Measurements from ENCODE around the gene CYS1. TPM values are rescaled to one million over a fixed set of nuclear protein-coding genes. Genes with fewer than 3 reads are reported as not detected.

Gene CYS1
- total and polyA plus RNA-seq, 2 of the 8 experiments (the other 6 are each of a cell fraction or from before 2014, with no cell fraction given): 0.09 to 0.13 TPM

DNA sequence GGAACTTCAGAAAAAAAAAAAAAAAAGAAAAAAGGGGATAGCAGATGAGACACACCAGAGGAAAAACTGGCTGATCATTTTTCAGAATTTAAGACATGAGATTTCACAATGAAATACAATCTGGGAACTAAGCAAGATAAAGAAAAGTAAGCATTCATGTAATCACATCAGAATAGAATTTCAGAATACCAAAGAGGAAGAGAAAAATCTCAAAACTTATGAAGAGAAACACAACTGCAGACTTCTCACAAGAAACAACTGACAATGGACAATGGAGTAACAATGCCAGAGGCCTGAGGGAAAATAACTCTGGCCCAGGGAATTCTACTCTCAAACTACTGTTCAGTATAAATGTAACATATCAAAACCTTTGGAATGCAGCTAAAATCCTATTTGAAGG lies 29.1 kb upstream of the CYS1 start:
- CTCF ChIA-PET (ENCODE audit: partially characterized antibody): interaction anchor here (1.6 kb wide), 1 partner anchor 13 kb away, joined by 4 read pairs; no protein-coding TSS in a partner anchor
- no peaks in the 10 kb centered on the region for H3K23me2 ChIP-seq (ENCODE audit: low read depth, low read length)
- no peak overlapping the region for H2BK120ac ChIP-seq (replicated peaks; ENCODE audit: low read depth, low read length)
- H3K36me3 ChIP-seq (ENCODE audit: control insufficient read depth in 2 of 4, insufficient read depth in 4 of 4, low read length in 3 of 4): no peaks in the 10 kb centered on the region
- no peaks in the 10 kb centered on the region for H3K79me1 ChIP-seq (ENCODE audit: low read depth, low read length)
- no peaks in the 10 kb centered on the region for H3K27me3 ChIP-seq (replicated peaks in 1 of 4; ENCODE audit: control insufficient read depth in 3 of 4, extremely low read depth in 1 of 4, insufficient read depth in 3 of 4, low read length in 3 of 4)
- FAIRE-seq (no peak), DNase-seq (ENCODE audit: low read depth in 1 of 2, low spot score in 2 of 2) (no peak)
- H4K91ac ChIP-seq (replicated peaks; ENCODE audit: insufficient read length, low read length): no peak overlapping the region
- no peak overlapping the region for H2BK12ac ChIP-seq (ENCODE audit: low read depth, low read length)
- no peak overlapping the region for H3K4ac ChIP-seq (replicated peaks; ENCODE audit: insufficient read length, low read depth, low read length)
- H3K4me1 ChIP-seq (replicated peaks in 1 of 4; ENCODE audit: control insufficient read depth in 3 of 4, insufficient read depth in 4 of 4, low read length in 3 of 4): no peaks in the 10 kb centered on the region
- no peak overlapping the region for H2BK20ac ChIP-seq (ENCODE audit: low read length)
- H3K56ac ChIP-seq (replicated peaks; ENCODE audit: insufficient read length, low read depth, low read length): no peak overlapping the region
- H4K5ac ChIP-seq (ENCODE audit: insufficient read length, low read depth, low read length): no peak overlapping the region
- H3K27ac ChIP-seq (ENCODE audit: low read depth, low read length): no peak overlapping the region
- H3K14ac ChIP-seq (ENCODE audit: insufficient read length): no peak overlapping the region
- no peaks in the 10 kb centered on the region for H3K79me2 ChIP-seq (ENCODE audit: control insufficient read depth in 1 of 2, insufficient read depth in 2 of 2, low read length in 2 of 2)
- peaks cover 4 to 7% of the 10 kb centered on the region in 2 experiments; a peak in 1 of 4 replicates for H3K9me3 ChIP-seq (ENCODE audit: insufficient read depth in 2 of 2, low read depth in 1 of 2, low read length in 1 of 2)
- no peak overlapping the region for H2AK5ac ChIP-seq (ENCODE audit: low read depth, low read length)
- H3K4me2 ChIP-seq (ENCODE audit: insufficient read depth in 1 of 2, low read depth in 2 of 2, low read length in 2 of 2): no peak overlapping the region
- no peaks in the 10 kb centered on the region for H4K20me1 ChIP-seq (replicated peaks in 1 of 2; ENCODE audit: control insufficient read depth in 1 of 2, insufficient read depth in 2 of 2, low read length in 2 of 2)
- no peak overlapping the region for H3K23ac ChIP-seq (ENCODE audit: insufficient read length)
- H2AFZ ChIP-seq (ENCODE audit: low read length): no peak overlapping the region
- H3K9ac ChIP-seq (replicated peaks in 1 of 4; ENCODE audit: extremely low read depth in 1 of 4, low read depth in 3 of 4, low read length in 3 of 4): no peak overlapping the region
- no peak overlapping the region for H2BK15ac ChIP-seq (ENCODE audit: low read length)
- H4K8ac ChIP-seq (ENCODE audit: extremely low read depth, insufficient read depth, low read length): no peak overlapping the region
- H2BK5ac ChIP-seq (ENCODE audit: low read depth, low read length): no peak overlapping the region
- H3K18ac ChIP-seq (ENCODE audit: extremely low read depth, low read length): no peak overlapping the region
- POLR2A ChIA-PET (ENCODE audit: partially characterized antibody): interaction anchor here (1.4 kb wide), 1 partner anchor 12 kb away, joined by 3 read pairs; no protein-coding TSS in a partner anchor
- no peak overlapping the region for H3K4me3 ChIP-seq (ENCODE audit: extremely low read depth in 1 of 4, insufficient read depth in 2 of 4, low read depth in 3 of 4, low read length in 4 of 4)
- no peak for TF ChIP-seq NRF1 (IDR thresholded peaks at IDR 0.05; ENCODE audit: low read depth, low read length)
- no peak for TF ChIP-seq ASH2L (IDR thresholded peaks at IDR 0.05; ENCODE audit: low read length)
- TF ChIP-seq HDAC2 (IDR thresholded peaks at IDR 0.05; ENCODE audit: borderline replicate concordance in 1 of 2, low read depth in 2 of 2, low read length in 2 of 2): no peak
- TF ChIP-seq, protein P1, sequence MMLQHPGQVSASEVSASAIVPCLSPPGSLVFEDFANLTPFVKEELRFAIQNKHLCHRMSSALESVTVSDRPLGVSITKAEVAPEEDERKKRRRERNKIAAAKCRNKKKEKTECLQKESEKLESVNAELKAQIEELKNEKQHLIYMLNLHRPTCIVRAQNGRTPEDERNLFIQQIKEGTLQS (IDR thresholded peaks at IDR 0.05; ENCODE audit: insufficient read depth, low read depth, low read length): no peak
- no peak for TF ChIP-seq SUZ12 (IDR thresholded peaks at IDR 0.05; ENCODE audit: low read length)
- TF ChIP-seq SP1 (IDR thresholded peaks at IDR 0.05; ENCODE audit: low read depth, low read length): no peak
- TF ChIP-seq POLR2AphosphoS5 (IDR thresholded peaks at IDR 0.05; ENCODE audit: low read depth, low read length): no peak
- TF ChIP-seq GABPA (IDR thresholded peaks at IDR 0.05; ENCODE audit: borderline replicate concordance, insufficient read depth, low read length): no peak
- TF ChIP-seq PHF8 (conservative IDR thresholded peaks at IDR 0.05; ENCODE audit: low read depth, low read length): no peak
- no peak for TF ChIP-seq TBP (IDR thresholded peaks at IDR 0.05; ENCODE audit: low read depth, low read length)
- TF ChIP-seq POLR2A (IDR thresholded peaks at IDR 0.05; ENCODE audit: control extremely low read depth in 1 of 2, low read depth in 2 of 2, low read length in 2 of 2): no peak
- TF ChIP-seq EZH2 (IDR thresholded peaks at IDR 0.05; ENCODE audit: low read depth, low read length, severe bottlenecking): no peak
- TF ChIP-seq CHD2 (IDR thresholded peaks at IDR 0.05; ENCODE audit: low read length): no peak
- no peak for TF ChIP-seq TAF1 (IDR thresholded peaks at IDR 0.05; ENCODE audit: low read depth, low read length)
- TF ChIP-seq BRCA1 (IDR thresholded peaks at IDR 0.05; ENCODE audit: low read depth, low read length): no peak

All from H1 (cell line).